WTC11 (cell line): ENCODE data around the gene ETS1. TPM values are rescaled to one million over a fixed set of nuclear protein-coding genes. Genes with fewer than 3 reads are reported as not detected.

Experiments
- ATAC-seq: fragments of 200-7000 bp; cut with Tn5 transposase; 2 replicates; pipeline ENCODE4 v1.10.0; 2021; ENCODE audit warnings: mild to moderate bottlenecking, moderate library complexity
- CTCF ChIA-PET: fragments of 300-600 bp; sonication (Branson Sonifier 250); formaldehyde crosslinking; loops from one replicate; lab custom pipeline; 2021; ENCODE audit warnings: antibody characterized with exemption; lab: Charles Lee
- POLR2A ChIA-PET: fragments of 350-600 bp; sonication (Branson Sonifier 250); formaldehyde crosslinking; loops from one replicate; lab custom pipeline; 2021; ENCODE audit warnings: antibody characterized with exemption; lab: Charles Lee
- DNase-seq: peaks from one replicate; pipeline ENCODE4 v3.0.0; 2021; ENCODE audit warnings: low spot score
- H3K27ac Mint-ChIP-seq: 2 replicates; pipeline ENCODE4 v1.8.0; 2021; ENCODE audit warnings: mixed read lengths
- H3K27me3 Mint-ChIP-seq: 2 replicates; pipeline ENCODE4 v1.8.0; 2021; ENCODE audit warnings: low read depth, mild to moderate bottlenecking, moderate library complexity, mixed read lengths
- H3K36me3 Mint-ChIP-seq: 2 replicates; pipeline ENCODE4 v1.8.0; 2021; ENCODE audit warnings: mixed read lengths
- H3K4me1 Mint-ChIP-seq: 2 replicates; pipeline ENCODE4 v1.8.0; 2022; ENCODE audit warnings: mixed read lengths
- H3K4me3 Mint-ChIP-seq: 2 replicates; pipeline ENCODE4 v1.8.0; 2021; ENCODE audit warnings: mild to moderate bottlenecking, moderate library complexity, mixed read lengths
- H3K9me3 Mint-ChIP-seq: 2 replicates; pipeline ENCODE4 v1.8.0; 2021; ENCODE audit warnings: mixed read lengths
- ARID4B ChIP-seq: sonication (generic); formaldehyde crosslinking; IDR thresholded peaks from 2 replicates; pipeline ENCODE4 v1.8.0; 2023; ENCODE audit warnings: missing genetic modification reagents, mild to moderate bottlenecking, borderline replicate concordance
- ELF4 ChIP-seq: sonication (generic); formaldehyde crosslinking; IDR thresholded peaks from 2 replicates; pipeline ENCODE4 v1.8.1; 2022; ENCODE audit warnings: low read depth, mild to moderate bottlenecking, moderate library complexity, missing genetic modification reagents
- ERG ChIP-seq: fragments of 250-450 bp; sonication (Bioruptor Pico); IDR thresholded peaks from 2 replicates; pipeline ENCODE4 v1.8.0; 2021; ENCODE audit warnings: mild to moderate bottlenecking
- ESRRA ChIP-seq: sonication (generic); formaldehyde crosslinking; IDR thresholded peaks from 2 replicates; pipeline ENCODE4 v1.8.1; 2022; ENCODE audit warnings: mild to moderate bottlenecking, missing genetic modification reagents, borderline replicate concordance
- IRF1 ChIP-seq: sonication (generic); formaldehyde crosslinking; IDR thresholded peaks from 2 replicates; pipeline ENCODE4 v1.8.0; 2023; ENCODE audit warnings: missing genetic modification reagents
- NFATC4 ChIP-seq: fragments of 250-450 bp; sonication (Bioruptor Pico); IDR thresholded peaks from 2 replicates; pipeline ENCODE4 v1.9.0; 2021; ENCODE audit warnings: mild to moderate bottlenecking
- RORB ChIP-seq: fragments of 250-450 bp; sonication (Bioruptor Pico); IDR thresholded peaks from 2 replicates; pipeline ENCODE4 v1.9.0; 2021; ENCODE audit warnings: mild to moderate bottlenecking
- SOX15 ChIP-seq: fragments of 250-450 bp; sonication (Bioruptor Pico); IDR thresholded peaks from 2 replicates; pipeline ENCODE4 v1.9.0; 2021; ENCODE audit warnings: mild to moderate bottlenecking
- STAT6 ChIP-seq: sonication (generic); formaldehyde crosslinking; conservative IDR thresholded peaks from 2 replicates; pipeline ENCODE4 v1.8.1; 2023; ENCODE audit warnings: mild to moderate bottlenecking, low read depth, missing genetic modification reagents, moderate library complexity
- ZNF232 ChIP-seq: sonication (generic); formaldehyde crosslinking; IDR thresholded peaks from 2 replicates; pipeline ENCODE4 v1.8.0; 2022; ENCODE audit warnings: mild to moderate bottlenecking, missing genetic modification reagents
- ZNF263 ChIP-seq: sonication (generic); formaldehyde crosslinking; IDR thresholded peaks from 2 replicates; pipeline ENCODE4 v1.8.1; 2022; ENCODE audit warnings: low read depth, mild to moderate bottlenecking, moderate library complexity, missing genetic modification reagents
- ZNF532 ChIP-seq: fragments of 250-450 bp; sonication (Bioruptor Pico); IDR thresholded peaks from 2 replicates; pipeline ENCODE4 v1.9.0; 2021; ENCODE audit warnings: mild to moderate bottlenecking, borderline replicate concordance
- total RNA-seq: library from RNA; stranded (reverse); gene quantifications from 3 replicates; pipeline ENCODE4 v1.2.3, GENCODE V29; 2021

The ETS1 gene
- total RNA-seq, 1 experiment from 2014 or later: 33.1 TPM

- TF ChIP-seq STAT6 (CRISPR knock-in tag) (no peak), SOX15 (CRISPR knock-in tag) (no peak), NFATC4 (CRISPR knock-in tag) (no peak), ARID4B (CRISPR knock-in tag) (no peak), ZNF263 (CRISPR knock-in tag) (no peak), ERG (CRISPR knock-in tag) (no peak), ZNF232 (CRISPR knock-in tag) (no peak), RORB (CRISPR knock-in tag) (no peak), ESRRA (CRISPR knock-in tag) (no peak)
These were observed 78.4 kb downstream of the ETS1 start (continued) for GRCh38 chr11:128508770-128509510.

- TF ChIP-seq IRF1 (CRISPR knock-in tag) (no peak), ZNF532 (CRISPR knock-in tag) (no peak), ELF4 (CRISPR knock-in tag) (no peak)
- H3K36me3 Mint-ChIP-seq: no peaks in the 10 kb centered on the region
- no peak overlapping the region for H3K27ac Mint-ChIP-seq
- H3K9me3 Mint-ChIP-seq: no peaks in the 10 kb centered on the region
- H3K4me3 Mint-ChIP-seq: no peak overlapping the region
- POLR2A ChIA-PET: no interaction called here
- peaks cover 26% of the 10 kb centered on the region for H3K4me1 Mint-ChIP-seq
- DNase-seq (no peak), ATAC-seq (no peak)
- no peaks in the 10 kb centered on the region for H3K27me3 Mint-ChIP-seq
- CTCF ChIA-PET: interaction anchor here (1.6 kb wide), 1 partner anchor 124 kb away, joined by 5 read pairs; no protein-coding TSS in a partner anchor
These were observed 79.4 kb downstream of the ETS1 start for GRCh38 chr11:128507936-128508335.
